ENCODE data around the gene ST3GAL6.
A peak's percentile ranks its signal among the peaks of the same experiment; 100 is the strongest.

The ST3GAL6 gene

GRCh38 chr3:98791341-98792325 lies 28.5 kb downstream of the ST3GAL6 start:
- no peak for DNase-seq

GRCh38 chr3:98793971-98794370 lies 30.8 kb downstream of the ST3GAL6 start:
- DNase-seq = no peak
- intact Hi-C loops (cut with DNase I) = no loop called here

More at GRCh38 chr3:98791341-98792325, 28.5 kb downstream of the ST3GAL6 start:
- intact Hi-C loops (cut with DNase I) = no loop called here

DNA sequence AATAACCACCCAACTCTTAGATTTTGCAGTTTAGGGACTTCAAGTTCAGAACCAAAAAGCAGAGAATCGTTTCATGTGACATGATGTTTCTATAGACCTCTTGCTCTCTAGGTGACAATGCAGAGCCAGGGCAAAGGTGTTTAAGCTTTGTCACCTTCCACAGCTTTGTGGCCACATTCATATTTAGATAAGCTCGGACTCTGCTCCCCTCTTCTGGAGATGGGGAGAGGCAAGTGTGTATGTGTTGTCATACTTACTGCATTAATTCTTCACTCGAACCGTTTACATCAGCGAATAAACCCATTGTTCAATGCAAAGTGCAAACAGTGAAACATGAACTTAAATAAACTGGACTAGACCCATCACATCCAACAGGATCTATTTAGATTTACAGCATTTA lies 33.2 kb downstream of the ST3GAL6 start:
- no peak for DNase-seq
- intact Hi-C loops (cut with DNase I) = no loop called here

GRCh38 chr3:98797905-98798304 lies 34.8 kb downstream of the ST3GAL6 start:
- intact Hi-C loops (cut with DNase I) = no loop called here
- no peak for DNase-seq

DNA sequence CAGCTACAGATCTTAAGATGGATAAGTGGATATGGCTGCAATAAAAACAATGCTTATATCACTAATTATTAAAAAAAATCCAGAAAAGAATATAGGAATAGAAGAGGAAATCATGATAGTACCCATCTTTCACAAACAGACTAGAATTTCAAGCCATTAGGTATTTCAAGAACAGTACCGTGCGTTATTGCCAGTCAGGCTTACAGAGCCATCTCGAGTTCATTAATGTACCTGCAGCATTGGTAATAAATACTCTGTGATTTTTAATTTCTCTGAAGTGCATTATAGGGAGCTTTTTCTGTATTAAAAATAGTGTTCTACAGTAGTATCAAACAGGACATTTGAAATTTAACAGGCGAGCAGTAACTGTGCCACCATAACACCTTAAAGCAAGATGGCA lies 35.7 kb downstream of the ST3GAL6 start:
- intact Hi-C loops (cut with DNase I) = no loop called here
- DNase-seq = no peak

- no peak for DNase-seq
- intact Hi-C loops (cut with DNase I) = no loop called here
These were observed 36.3 kb downstream of the ST3GAL6 start for GRCh38 chr3:98799479-98799878.

DNA sequence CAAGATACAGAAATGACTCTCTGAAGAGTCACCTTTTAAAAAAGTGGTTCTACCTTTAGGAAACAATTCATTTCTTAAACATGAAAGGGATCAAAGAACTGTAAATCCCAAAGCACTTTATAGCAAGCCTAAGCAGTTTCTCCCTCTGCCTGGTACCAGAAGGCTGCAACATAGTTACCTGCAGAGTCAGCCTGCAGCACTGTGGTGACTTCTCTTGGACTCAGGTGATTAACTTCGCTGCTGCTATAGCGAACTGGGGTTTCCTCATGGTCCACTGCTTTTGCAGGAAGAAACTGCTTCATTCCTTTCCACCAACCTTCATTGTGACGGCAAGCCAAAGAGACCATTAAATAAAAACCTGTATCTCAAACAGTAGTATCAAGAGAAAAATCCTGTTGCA lies 37.3 kb downstream of the ST3GAL6 start:
- intact Hi-C loops (cut with DNase I) = no loop called here
- no peak for DNase-seq

DNA sequence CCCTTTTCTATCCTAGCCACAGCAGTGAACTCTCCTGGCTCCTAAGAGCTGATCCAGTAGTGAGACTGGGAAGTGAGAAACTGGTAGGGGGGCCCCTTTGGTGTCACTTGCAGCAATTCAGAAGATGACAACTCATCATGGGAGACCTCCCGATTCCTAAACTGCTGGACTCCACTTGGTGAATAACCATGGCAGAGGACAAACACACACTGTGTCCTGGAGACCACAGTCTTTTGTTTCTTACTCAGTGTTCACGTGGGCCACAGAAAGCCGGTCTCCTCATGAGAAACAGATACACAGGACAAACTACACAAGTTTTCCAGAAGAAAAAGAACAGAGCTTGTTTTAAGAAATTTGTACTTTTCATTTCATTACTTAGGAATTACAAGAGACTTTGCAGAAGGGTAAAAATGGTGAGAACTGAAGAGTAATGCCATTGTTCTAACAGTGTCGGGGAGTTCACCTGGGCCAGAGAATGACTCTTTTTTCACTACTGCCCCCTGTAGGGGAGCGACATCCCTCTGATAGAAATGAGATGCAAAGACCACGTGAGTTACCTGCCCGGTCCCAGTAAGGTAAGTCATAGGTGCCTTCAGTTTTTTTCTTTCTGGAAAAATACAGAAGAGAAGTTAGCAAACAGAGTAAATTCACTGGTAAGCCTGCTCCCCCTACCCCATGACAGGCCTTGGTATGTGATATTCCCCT lies 38.1 kb downstream of the ST3GAL6 start:
- DNase-seq = no peak
- intact Hi-C loops (cut with DNase I) = no loop called here

GRCh38 chr3:98805571-98805970 lies 42.4 kb downstream of the ST3GAL6 start:
- intact Hi-C loops (cut with DNase I) = no loop called here
- DNase-seq = no peak

DNA sequence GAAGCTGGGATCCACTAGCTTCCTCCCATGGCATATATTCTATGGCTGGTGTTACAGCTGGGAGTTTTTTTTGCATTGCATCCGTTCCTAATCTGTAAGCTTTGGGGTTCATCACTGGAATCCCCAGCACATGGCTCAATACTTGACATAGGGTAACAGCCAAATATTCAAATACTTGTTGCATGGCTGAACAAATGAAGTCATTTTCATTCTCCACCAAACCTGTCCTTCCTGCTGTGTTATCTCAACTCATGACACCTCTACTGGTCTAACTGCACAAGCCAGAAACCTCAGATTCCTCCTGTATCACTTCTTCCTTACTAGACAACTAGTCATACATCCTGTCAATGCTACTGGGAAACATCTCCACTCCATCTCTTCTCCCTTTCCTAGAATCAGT lies 43.4 kb downstream of the ST3GAL6 start:
- intact Hi-C loops (cut with DNase I) = no loop called here
- no peak for DNase-seq

GRCh38 chr3:98807011-98807410 lies 43.9 kb downstream of the ST3GAL6 start:
- DNase-seq = no peak
- intact Hi-C loops (cut with DNase I) = no loop called here

GRCh38 chr3:98807561-98807960 lies 44.4 kb downstream of the ST3GAL6 start:
- no peak for DNase-seq
- intact Hi-C loops (cut with DNase I) = no loop called here

DNA sequence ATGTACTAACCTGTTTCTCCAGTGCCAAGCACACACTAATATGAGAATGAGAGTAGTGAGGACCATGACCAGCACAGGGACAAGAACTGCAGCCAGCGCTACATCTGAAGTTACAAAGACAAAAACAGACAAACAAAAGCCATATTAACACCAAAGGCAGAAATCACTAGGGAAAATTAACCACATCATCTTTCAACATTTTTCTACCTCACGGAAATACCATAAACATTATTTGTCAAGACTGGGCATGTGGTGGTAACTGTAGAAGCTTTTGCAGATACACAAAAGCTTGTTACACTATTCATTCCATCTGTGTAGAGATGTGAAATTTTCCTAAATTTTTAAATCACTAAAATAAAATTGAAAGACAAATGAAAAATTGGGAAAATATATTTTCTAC lies 44.9 kb downstream of the ST3GAL6 start:
- intact Hi-C loops (cut with DNase I) = no loop called here
- no peak for DNase-seq

- intact Hi-C loops (cut with DNase I) = no loop called here
- no peak for DNase-seq
These were observed 46.4 kb downstream of the ST3GAL6 start for GRCh38 chr3:98809557-98809956.

GRCh38 chr3:98811048-98811447 lies 47.9 kb downstream of the ST3GAL6 start:
- no peak for DNase-seq
- intact Hi-C loops (cut with DNase I) = loop anchor here (10.0 kb wide), 1 partner anchor 94 kb away; the partner anchor contains the start of gene DCBLD2

DNA sequence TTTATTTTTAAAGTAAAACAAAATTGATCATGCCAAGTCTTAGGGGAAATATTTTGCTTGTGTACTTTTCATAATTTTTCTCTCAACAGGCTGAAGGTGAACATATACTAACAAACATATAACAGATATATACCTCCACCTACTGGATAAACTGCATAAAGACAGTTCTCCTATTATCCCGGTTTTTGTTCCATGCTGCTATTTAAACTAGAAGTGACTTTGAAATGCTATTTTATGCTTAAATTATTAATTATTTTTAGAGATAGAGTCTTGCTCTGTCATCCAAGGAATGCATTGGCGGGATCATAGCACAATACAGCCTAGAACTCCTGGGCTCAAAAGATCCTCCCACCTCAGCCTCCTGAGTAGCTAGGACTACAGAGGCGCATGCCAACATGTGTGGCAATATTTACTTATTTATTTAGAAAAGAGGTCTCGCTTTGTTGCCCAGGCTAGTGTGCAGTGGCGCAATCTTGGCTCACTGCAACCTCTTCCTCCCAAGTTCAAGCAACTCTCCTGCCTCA lies 49.8 kb downstream of the ST3GAL6 start:
- intact Hi-C loops (cut with DNase I) = loop anchor here (10.0 kb wide), 1 partner anchor 92 kb away; the partner anchor contains the start of gene DCBLD2
- DNase-seq = no peak

- peak in 2 of 42 donors; percentile 43 to 46 for DNase-seq
- intact Hi-C loops (cut with DNase I) = loop anchor here (10.0 kb wide), 1 partner anchor 90 kb away; the partner anchor contains the start of gene DCBLD2
These were observed 51.8 kb downstream of the ST3GAL6 start for GRCh38 chr3:98814817-98815420.

- DNase-seq = no peak
- intact Hi-C loops (cut with DNase I) = loop anchor here (2.0 to 10.0 kb wide), 3 partner anchors 87 to 217 kb away; partner anchors contain the start of gene DCBLD2
These were observed 54.5 kb downstream of the ST3GAL6 start for GRCh38 chr3:98817547-98818041.

GRCh38 chr3:98821063-98821462 lies 57.9 kb downstream of the ST3GAL6 start:
- no peak for DNase-seq
- intact Hi-C loops (cut with DNase I) = no loop called here

Measured in head of caudate nucleus (tissue), 42 donors.